K562 (cell line): ENCODE measurements around the gene SHF. TPM values are rescaled to one million over a fixed set of nuclear protein-coding genes. Genes with fewer than 3 reads are reported as not detected.

Experiments used
- EP300 ChIP-seq: IDR thresholded peaks from 2 replicates; pipeline ENCODE4 v1.6.1; 2012; ENCODE audit warnings: low read length, improper control_type of control experiment
- KHSRP ChIP-seq: fragments of 450-650 bp; IDR thresholded peaks from 2 replicates; pipeline ENCODE4 v1.6.1; 2017
- MTA2 ChIP-seq: fragments of 450-650 bp; IDR thresholded peaks from 2 replicates; pipeline ENCODE4 v1.6.1; 2016; ENCODE audit warnings: low read depth
- TBP ChIP-seq: optimal IDR thresholded peaks from 2 replicates; pipeline ENCODE3; 2011; ENCODE audit warnings: low read depth, low read length, improper control_type of control experiment
- TEAD1 ChIP-seq, 2 experiments: fragments of 450-650 bp in 1 of 2; sonication (generic) in 1 of 2; formaldehyde crosslinking; IDR thresholded peaks; 2 replicates each; pipeline versions ENCODE4 v1.4.0 to v1.8.0; 2020 to 2022; ENCODE audit warnings: mild to moderate bottlenecking in 2 of 2, missing genetic modification reagents in 1 of 2
- TRIM24 ChIP-seq, 2 experiments: fragments of 450-650 bp; IDR thresholded peaks; 2 replicates each; pipeline ENCODE4 v1.6.1; 2016
- polyA plus RNA-seq, 8 experiments: library from polyadenylated mRNA; depleted of rRNA in 4 of 8; stranded (reverse) in 5 of 8; unstranded in 3 of 8; fragments of >200 nt; fragmentation: Nextera tagmentation in 2 of 8; fragmentation: Illumina TruSeq in 1 of 8; extraction: Ambion mirVana in 2 of 8; extraction: Trizol in 1 of 8; gene quantifications; 2 replicates each; pipeline versions ENCODE4 v1.2.1 to v1.2.3, GENCODE V29; 2011 to 2014; ENCODE audit warnings: inconsistent platforms in 1 of 8, missing spikeins in 1 of 8
- total RNA-seq, 7 experiments: library from RNA; depleted of rRNA in 6 of 7; stranded (reverse); fragments of >200 nt in 6 of 7; fragmentation: Illumina TruSeq in 2 of 7; extraction: Trizol in 2 of 7; gene quantifications; 2 replicates each; pipeline versions ENCODE4 v1.2.1 to v1.2.3, GENCODE V29; 2011 to 2021; ENCODE audit warnings: low replicate concordance in 1 of 7
- TF ChIP-seq, protein P1 (sequence below): fragments of 450-650 bp; IDR thresholded peaks from 2 replicates; pipeline ENCODE4 v1.6.1; 2016; ENCODE audit warnings: low read depth
- TF ChIP-seq, protein P2 (sequence below): fragments of 450-650 bp; IDR thresholded peaks from 2 replicates; pipeline ENCODE4 v1.6.1; 2016; ENCODE audit warnings: mild to moderate bottlenecking
- TF ChIP-seq, protein P3 (sequence below): IDR thresholded peaks from 3 replicates; pipeline ENCODE4 v1.6.1; 2011; ENCODE audit warnings: borderline replicate concordance, mild to moderate bottlenecking, moderate library complexity; ENCODE audit not compliant: insufficient read length; ENCODE audit errors: extremely low read depth

SHF gene
- total and polyA plus RNA-seq, 9 of the 15 experiments (the other 6 are each of a cell fraction or from before 2014, with no cell fraction given) = 0.51 to 2.2 (median 0.85) TPM; not detected in 2

DNA sequence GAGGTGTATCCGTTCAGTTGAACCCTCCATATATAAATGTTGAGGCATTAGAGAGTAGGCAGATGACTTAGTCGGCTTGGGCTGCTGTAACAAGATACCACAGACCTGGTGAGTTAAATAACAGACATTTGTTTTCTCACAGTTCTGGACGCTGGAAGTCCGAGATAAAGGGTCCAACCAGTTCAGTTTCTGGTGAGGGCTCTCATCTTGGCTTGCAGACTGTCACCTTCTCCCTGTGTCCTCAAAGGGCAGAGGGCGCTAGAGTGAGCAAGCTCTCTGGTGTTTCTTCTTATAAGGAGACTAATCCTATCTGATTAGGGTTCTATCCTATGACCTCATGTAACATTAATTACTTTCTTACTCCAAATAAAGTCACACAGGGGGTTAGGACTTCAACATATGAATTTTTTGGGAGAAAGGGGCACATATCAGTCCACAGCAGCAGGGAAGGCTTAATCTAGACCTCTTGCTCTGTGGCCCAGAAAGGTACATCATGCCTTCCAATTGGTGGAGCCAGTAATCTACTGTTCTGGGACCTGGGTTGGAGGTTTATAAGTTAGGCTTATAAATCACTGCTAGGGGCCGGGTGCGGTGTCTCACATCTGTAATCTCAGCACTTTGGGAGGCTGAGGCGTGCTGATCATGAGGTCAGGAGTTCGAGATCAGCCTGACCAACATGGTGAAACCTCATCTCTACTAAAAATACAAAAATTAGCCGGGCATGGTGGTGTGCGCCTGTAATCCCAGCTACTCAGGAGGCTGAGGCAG, 37.9 kb upstream of the SHF start (continued):
- TF ChIP-seq TBP (no peak), TEAD1 (CRISPR knock-in tag; IDR thresholded peaks at IDR 0.05) (no peak), MTA2 (peak; percentile 51), KHSRP (no peak), EP300 (0 out of 2 replicates have a peak, but pooled peaks have one; percentile 40), TRIM24 (IDR thresholded peaks at IDR 0.05) (peak; percentile 53 to 60; a peak in 3 of 4 replicates)
- TF ChIP-seq, protein P1, sequence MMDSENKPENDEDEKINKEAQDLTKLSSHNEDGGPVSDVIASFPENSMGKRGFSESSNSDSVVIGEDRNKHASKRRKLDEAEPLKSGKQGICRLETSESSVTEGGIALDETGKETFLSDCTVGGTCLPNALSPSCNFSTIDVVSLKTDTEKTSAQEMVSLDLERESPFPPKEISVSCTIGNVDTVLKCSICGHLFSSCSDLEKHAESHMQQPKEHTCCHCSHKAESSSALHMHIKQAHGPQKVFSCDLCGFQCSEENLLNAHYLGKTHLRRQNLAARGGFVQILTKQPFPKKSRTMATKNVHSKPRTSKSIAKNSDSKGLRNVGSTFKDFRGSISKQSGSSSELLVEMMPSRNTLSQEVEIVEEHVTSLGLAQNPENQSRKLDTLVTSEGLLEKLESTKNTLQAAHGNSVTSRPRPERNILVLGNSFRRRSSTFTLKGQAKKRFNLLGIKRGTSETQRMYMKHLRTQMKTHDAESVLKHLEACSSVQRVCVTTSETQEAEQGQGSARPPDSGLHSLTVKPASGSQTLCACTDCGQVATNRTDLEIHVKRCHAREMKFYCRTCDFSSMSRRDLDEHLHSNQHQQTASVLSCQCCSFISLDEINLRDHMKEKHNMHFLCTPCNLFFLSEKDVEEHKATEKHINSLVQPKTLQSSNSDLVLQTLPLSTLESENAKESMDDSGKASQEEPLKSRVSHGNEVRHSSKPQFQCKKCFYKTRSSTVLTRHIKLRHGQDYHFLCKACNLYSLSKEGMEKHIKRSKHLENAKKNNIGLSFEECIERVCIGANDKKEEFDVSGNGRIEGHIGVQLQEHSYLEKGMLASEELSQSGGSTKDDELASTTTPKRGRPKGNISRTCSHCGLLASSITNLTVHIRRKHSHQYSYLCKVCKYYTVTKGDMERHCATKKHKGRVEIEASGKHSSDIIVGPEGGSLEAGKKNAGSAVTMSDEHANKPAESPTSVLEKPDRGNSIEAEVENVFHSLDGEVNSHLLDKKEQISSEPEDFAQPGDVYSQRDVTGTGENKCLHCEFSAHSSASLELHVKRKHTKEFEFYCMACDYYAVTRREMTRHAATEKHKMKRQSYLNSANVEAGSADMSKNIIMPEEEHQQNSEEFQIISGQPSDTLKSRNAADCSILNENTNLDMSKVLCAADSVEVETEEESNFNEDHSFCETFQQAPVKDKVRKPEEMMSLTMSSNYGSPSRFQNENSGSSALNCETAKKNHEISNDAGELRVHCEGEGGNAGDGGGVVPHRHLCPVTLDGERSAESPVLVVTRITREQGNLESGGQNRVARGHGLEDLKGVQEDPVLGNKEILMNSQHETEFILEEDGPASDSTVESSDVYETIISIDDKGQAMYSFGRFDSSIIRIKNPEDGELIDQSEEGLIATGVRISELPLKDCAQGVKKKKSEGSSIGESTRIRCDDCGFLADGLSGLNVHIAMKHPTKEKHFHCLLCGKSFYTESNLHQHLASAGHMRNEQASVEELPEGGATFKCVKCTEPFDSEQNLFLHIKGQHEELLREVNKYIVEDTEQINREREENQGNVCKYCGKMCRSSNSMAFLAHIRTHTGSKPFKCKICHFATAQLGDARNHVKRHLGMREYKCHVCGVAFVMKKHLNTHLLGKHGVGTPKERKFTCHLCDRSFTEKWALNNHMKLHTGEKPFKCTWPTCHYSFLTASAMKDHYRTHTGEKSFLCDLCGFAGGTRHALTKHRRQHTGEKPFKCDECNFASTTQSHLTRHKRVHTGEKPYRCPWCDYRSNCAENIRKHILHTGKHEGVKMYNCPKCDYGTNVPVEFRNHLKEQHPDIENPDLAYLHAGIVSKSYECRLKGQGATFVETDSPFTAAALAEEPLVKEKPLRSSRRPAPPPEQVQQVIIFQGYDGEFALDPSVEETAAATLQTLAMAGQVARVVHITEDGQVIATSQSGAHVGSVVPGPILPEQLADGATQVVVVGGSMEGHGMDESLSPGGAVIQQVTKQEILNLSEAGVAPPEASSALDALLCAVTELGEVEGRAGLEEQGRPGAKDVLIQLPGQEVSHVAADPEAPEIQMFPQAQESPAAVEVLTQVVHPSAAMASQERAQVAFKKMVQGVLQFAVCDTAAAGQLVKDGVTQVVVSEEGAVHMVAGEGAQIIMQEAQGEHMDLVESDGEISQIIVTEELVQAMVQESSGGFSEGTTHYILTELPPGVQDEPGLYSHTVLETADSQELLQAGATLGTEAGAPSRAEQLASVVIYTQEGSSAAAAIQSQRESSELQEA = no peak
- TF ChIP-seq, protein P2, sequence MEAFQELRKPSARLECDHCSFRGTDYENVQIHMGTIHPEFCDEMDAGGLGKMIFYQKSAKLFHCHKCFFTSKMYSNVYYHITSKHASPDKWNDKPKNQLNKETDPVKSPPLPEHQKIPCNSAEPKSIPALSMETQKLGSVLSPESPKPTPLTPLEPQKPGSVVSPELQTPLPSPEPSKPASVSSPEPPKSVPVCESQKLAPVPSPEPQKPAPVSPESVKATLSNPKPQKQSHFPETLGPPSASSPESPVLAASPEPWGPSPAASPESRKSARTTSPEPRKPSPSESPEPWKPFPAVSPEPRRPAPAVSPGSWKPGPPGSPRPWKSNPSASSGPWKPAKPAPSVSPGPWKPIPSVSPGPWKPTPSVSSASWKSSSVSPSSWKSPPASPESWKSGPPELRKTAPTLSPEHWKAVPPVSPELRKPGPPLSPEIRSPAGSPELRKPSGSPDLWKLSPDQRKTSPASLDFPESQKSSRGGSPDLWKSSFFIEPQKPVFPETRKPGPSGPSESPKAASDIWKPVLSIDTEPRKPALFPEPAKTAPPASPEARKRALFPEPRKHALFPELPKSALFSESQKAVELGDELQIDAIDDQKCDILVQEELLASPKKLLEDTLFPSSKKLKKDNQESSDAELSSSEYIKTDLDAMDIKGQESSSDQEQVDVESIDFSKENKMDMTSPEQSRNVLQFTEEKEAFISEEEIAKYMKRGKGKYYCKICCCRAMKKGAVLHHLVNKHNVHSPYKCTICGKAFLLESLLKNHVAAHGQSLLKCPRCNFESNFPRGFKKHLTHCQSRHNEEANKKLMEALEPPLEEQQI = no peak
- TF ChIP-seq, protein P3, sequence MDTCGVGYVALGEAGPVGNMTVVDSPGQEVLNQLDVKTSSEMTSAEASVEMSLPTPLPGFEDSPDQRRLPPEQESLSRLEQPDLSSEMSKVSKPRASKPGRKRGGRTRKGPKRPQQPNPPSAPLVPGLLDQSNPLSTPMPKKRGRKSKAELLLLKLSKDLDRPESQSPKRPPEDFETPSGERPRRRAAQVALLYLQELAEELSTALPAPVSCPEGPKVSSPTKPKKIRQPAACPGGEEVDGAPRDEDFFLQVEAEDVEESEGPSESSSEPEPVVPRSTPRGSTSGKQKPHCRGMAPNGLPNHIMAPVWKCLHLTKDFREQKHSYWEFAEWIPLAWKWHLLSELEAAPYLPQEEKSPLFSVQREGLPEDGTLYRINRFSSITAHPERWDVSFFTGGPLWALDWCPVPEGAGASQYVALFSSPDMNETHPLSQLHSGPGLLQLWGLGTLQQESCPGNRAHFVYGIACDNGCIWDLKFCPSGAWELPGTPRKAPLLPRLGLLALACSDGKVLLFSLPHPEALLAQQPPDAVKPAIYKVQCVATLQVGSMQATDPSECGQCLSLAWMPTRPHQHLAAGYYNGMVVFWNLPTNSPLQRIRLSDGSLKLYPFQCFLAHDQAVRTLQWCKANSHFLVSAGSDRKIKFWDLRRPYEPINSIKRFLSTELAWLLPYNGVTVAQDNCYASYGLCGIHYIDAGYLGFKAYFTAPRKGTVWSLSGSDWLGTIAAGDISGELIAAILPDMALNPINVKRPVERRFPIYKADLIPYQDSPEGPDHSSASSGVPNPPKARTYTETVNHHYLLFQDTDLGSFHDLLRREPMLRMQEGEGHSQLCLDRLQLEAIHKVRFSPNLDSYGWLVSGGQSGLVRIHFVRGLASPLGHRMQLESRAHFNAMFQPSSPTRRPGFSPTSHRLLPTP = no peak
